ENCODE results near the gene SHKBP1. TPM values are rescaled to one million over a fixed set of nuclear protein-coding genes. Genes with fewer than 3 reads are reported as not detected.

Gene SHKBP1
- total and polyA plus RNA-seq, 9 of the 15 experiments (the other 6 are each of a cell fraction or from before 2014, with no cell fraction given): 1.2 to 58.1 (median 22.3) TPM

GRCh38 chr19:40629346-40629745, 52.7 kb downstream of the SHKBP1 start:
- Histone ChIP-seq H3K4me3 (no peak overlapping the region), H3K4me1 (replicated peaks in 1 of 2; ENCODE audit: control insufficient read depth in 2 of 2, insufficient read depth in 2 of 2, low read length in 2 of 2) (peaks cover 21 to 36% of the 10 kb centered on the region in 2 experiments), H3K4me2 (ENCODE audit: insufficient read depth, low read length) (no peak overlapping the region), H3K27ac (ENCODE audit: extremely low read depth, low read depth, low read length) (no peak overlapping the region), H3K9me1 (ENCODE audit: control insufficient read depth, insufficient read depth, low read length) (no peaks in the 10 kb centered on the region), H2AFZ (ENCODE audit: low read depth, low read length) (no peak overlapping the region), H3K79me2 (ENCODE audit: control insufficient read depth, insufficient read depth, low read length) (no peaks in the 10 kb centered on the region), H3K9me3 (replicated peaks; ENCODE audit: control insufficient read depth, insufficient read depth, low read depth, low read length) (no peaks in the 10 kb centered on the region), H4K20me1 (replicated peaks; ENCODE audit: control insufficient read depth, insufficient read depth, low read length) (no peaks in the 10 kb centered on the region), H3K27me3 (ENCODE audit: control insufficient read depth in 2 of 2, insufficient read depth in 2 of 2, low read length in 2 of 2) (no peaks in the 10 kb centered on the region), H3K36me3 (ENCODE audit: control insufficient read depth, insufficient read depth, low read length) (peaks cover 50% of the 10 kb centered on the region; the same call in 2 of the 3 replicates), H3K9ac (ENCODE audit: insufficient read depth in 1 of 2, low read depth in 2 of 2, low read length in 2 of 2) (no peak overlapping the region)
- ATAC-seq (no peak), DNase-seq (ENCODE audit: extremely low read depth in 1 of 4, low spot score in 3 of 4) (no peak), FAIRE-seq (no peak)
- CTCF ChIA-PET (ENCODE audit: low intra/inter-chr PET ratio): no interaction called here
- POLR2A ChIA-PET: no interaction called here
- in situ Hi-C loops (cut with MboI): no loop called here
- TF ChIP-seq ZBTB33 (CRISPR knock-in tag; IDR thresholded peaks at IDR 0.05) (peak; percentile 82), ZNF77 (CRISPR knock-in tag; IDR thresholded peaks at IDR 0.05) (no peak), RBFOX2 (IDR thresholded peaks at IDR 0.05; ENCODE audit: low read depth, low read length) (peak; percentile 28; the same call in 1 of the 2 replicates)
- WGBS (ENCODE audit: insufficient coverage, low coverage, missing lambda C conversion rate): 95% methylated on average over 32 of the region's 42 CpGs
- intact Hi-C loops (cut with micrococcal nuclease): no loop called here
- no TSS peak for BruUV-seq (replicated peaks)

Data from K562 (cell line).